WTC11 (cell line): Measurements from ENCODE around the gene OPRD1. TPM values are rescaled to one million over a fixed set of nuclear protein-coding genes. Genes with fewer than 3 reads are reported as not detected.

Experiments used
- ATAC-seq: fragments of 200-7000 bp; cut with Tn5 transposase; 2 replicates; pipeline ENCODE4 v1.10.0; 2021; ENCODE audit warnings: mild to moderate bottlenecking, moderate library complexity
- CTCF ChIA-PET: fragments of 300-600 bp; sonication (Branson Sonifier 250); formaldehyde crosslinking; loops from one replicate; lab custom pipeline; 2021; ENCODE audit warnings: antibody characterized with exemption; lab: Charles Lee
- POLR2A ChIA-PET: fragments of 350-600 bp; sonication (Branson Sonifier 250); formaldehyde crosslinking; loops from one replicate; lab custom pipeline; 2021; ENCODE audit warnings: antibody characterized with exemption; lab: Charles Lee
- DNase-seq: peaks from one replicate; pipeline ENCODE4 v3.0.0; 2021; ENCODE audit warnings: low spot score
- H3K27ac Mint-ChIP-seq: 2 replicates; pipeline ENCODE4 v1.8.0; 2021; ENCODE audit warnings: mixed read lengths
- H3K27me3 Mint-ChIP-seq: 2 replicates; pipeline ENCODE4 v1.8.0; 2021; ENCODE audit warnings: low read depth, mild to moderate bottlenecking, moderate library complexity, mixed read lengths
- H3K36me3 Mint-ChIP-seq: 2 replicates; pipeline ENCODE4 v1.8.0; 2021; ENCODE audit warnings: mixed read lengths
- H3K4me1 Mint-ChIP-seq: 2 replicates; pipeline ENCODE4 v1.8.0; 2022; ENCODE audit warnings: mixed read lengths
- H3K4me3 Mint-ChIP-seq: 2 replicates; pipeline ENCODE4 v1.8.0; 2021; ENCODE audit warnings: mild to moderate bottlenecking, moderate library complexity, mixed read lengths
- H3K9me3 Mint-ChIP-seq: 2 replicates; pipeline ENCODE4 v1.8.0; 2021; ENCODE audit warnings: mixed read lengths
- CREM ChIP-seq: sonication (generic); formaldehyde crosslinking; IDR thresholded peaks from 2 replicates; pipeline ENCODE4 v1.8.1; 2022; ENCODE audit warnings: mild to moderate bottlenecking, missing genetic modification reagents, moderate library complexity
- EMX1 ChIP-seq: fragments of 250-450 bp; sonication (Bioruptor Pico); IDR thresholded peaks from 2 replicates; pipeline ENCODE4 v1.8.0; 2021; ENCODE audit warnings: mild to moderate bottlenecking
- ETV6 ChIP-seq: sonication (generic); formaldehyde crosslinking; IDR thresholded peaks from 2 replicates; pipeline ENCODE4 v1.8.1; 2022; ENCODE audit warnings: mild to moderate bottlenecking, missing genetic modification reagents
- FOXK1 ChIP-seq: sonication (generic); formaldehyde crosslinking; IDR thresholded peaks from 2 replicates; pipeline ENCODE4 v1.8.0; 2022; ENCODE audit warnings: mild to moderate bottlenecking, moderate library complexity, missing genetic modification reagents
- HMGA2 ChIP-seq: fragments of 250-450 bp; sonication (Bioruptor Pico); IDR thresholded peaks from 2 replicates; pipeline ENCODE4 v1.4.0; 2021; ENCODE audit warnings: mild to moderate bottlenecking, moderate library complexity
- NFYB ChIP-seq: sonication (generic); formaldehyde crosslinking; conservative IDR thresholded peaks from 2 replicates; pipeline ENCODE4 v1.8.0; 2022; ENCODE audit warnings: low read depth, missing genetic modification reagents
- NR2C2 ChIP-seq: sonication (generic); formaldehyde crosslinking; IDR thresholded peaks from 2 replicates; pipeline ENCODE4 v1.8.0; 2022; ENCODE audit warnings: mild to moderate bottlenecking, missing genetic modification reagents
- SP1 ChIP-seq: sonication (generic); formaldehyde crosslinking; conservative IDR thresholded peaks from 2 replicates; pipeline ENCODE4 v1.8.1; 2022; ENCODE audit warnings: missing genetic modification reagents
- TEAD4 ChIP-seq: sonication (generic); formaldehyde crosslinking; IDR thresholded peaks from 2 replicates; pipeline ENCODE4 v1.8.0; 2022; ENCODE audit warnings: mild to moderate bottlenecking, missing genetic modification reagents
- ZBTB21 ChIP-seq: sonication (generic); formaldehyde crosslinking; IDR thresholded peaks from 2 replicates; pipeline ENCODE4 v1.8.1; 2023; ENCODE audit warnings: mild to moderate bottlenecking, missing genetic modification reagents, borderline replicate concordance
- ZNF121 ChIP-seq: sonication (generic); formaldehyde crosslinking; IDR thresholded peaks from 2 replicates; pipeline ENCODE4 v1.8.0; 2023; ENCODE audit warnings: missing genetic modification reagents
- ZNF317 ChIP-seq: sonication (generic); formaldehyde crosslinking; IDR thresholded peaks from 2 replicates; pipeline ENCODE4 v1.8.1; 2023; ENCODE audit warnings: low read depth, mild to moderate bottlenecking, moderate library complexity, missing genetic modification reagents, borderline replicate concordance
- ZNF396 ChIP-seq: fragments of 250-450 bp; sonication (Bioruptor Pico); IDR thresholded peaks from 2 replicates; pipeline ENCODE4 v1.8.0; 2021; ENCODE audit warnings: mild to moderate bottlenecking, moderate library complexity, borderline replicate concordance
- total RNA-seq: library from RNA; stranded (reverse); gene quantifications from 3 replicates; pipeline ENCODE4 v1.2.3, GENCODE V29; 2021
- TF ChIP-seq, protein P1 (sequence below): sonication (generic); formaldehyde crosslinking; IDR thresholded peaks from 2 replicates; pipeline ENCODE4 v1.8.0; 2022; ENCODE audit warnings: mild to moderate bottlenecking, missing genetic modification reagents
- TF ChIP-seq, protein P2 (sequence below): sonication (generic); formaldehyde crosslinking; IDR thresholded peaks from 2 replicates; pipeline ENCODE4 v1.8.1; 2022; ENCODE audit warnings: mild to moderate bottlenecking, moderate library complexity, missing genetic modification reagents
- TF ChIP-seq, protein P3 (sequence below): sonication (generic); formaldehyde crosslinking; IDR thresholded peaks from 2 replicates; pipeline ENCODE4 v1.8.0; 2022; ENCODE audit warnings: mild to moderate bottlenecking, missing genetic modification reagents
- TF ChIP-seq, protein P4 (sequence below): sonication (generic); formaldehyde crosslinking; IDR thresholded peaks from 2 replicates; pipeline ENCODE4 v1.8.1; 2023; ENCODE audit warnings: mild to moderate bottlenecking, missing genetic modification reagents, borderline replicate concordance
- TF ChIP-seq, protein P5 (sequence below): sonication (generic); formaldehyde crosslinking; IDR thresholded peaks from 2 replicates; pipeline ENCODE4 v1.8.1; 2023; ENCODE audit warnings: mild to moderate bottlenecking, missing genetic modification reagents, moderate library complexity
- TF ChIP-seq, protein P6 (sequence below): sonication (generic); formaldehyde crosslinking; IDR thresholded peaks from 2 replicates; pipeline ENCODE4 v1.8.0; 2022; ENCODE audit warnings: mild to moderate bottlenecking, missing genetic modification reagents
- TF ChIP-seq, protein P7 (sequence below): fragments of 250-450 bp; sonication (Bioruptor Pico); IDR thresholded peaks from 2 replicates; pipeline ENCODE4 v2.1.2; 2022; ENCODE audit warnings: mild to moderate bottlenecking, moderate library complexity

The OPRD1 gene
- total RNA-seq, 1 experiment from 2014 or later = 2.2 TPM

DNA sequence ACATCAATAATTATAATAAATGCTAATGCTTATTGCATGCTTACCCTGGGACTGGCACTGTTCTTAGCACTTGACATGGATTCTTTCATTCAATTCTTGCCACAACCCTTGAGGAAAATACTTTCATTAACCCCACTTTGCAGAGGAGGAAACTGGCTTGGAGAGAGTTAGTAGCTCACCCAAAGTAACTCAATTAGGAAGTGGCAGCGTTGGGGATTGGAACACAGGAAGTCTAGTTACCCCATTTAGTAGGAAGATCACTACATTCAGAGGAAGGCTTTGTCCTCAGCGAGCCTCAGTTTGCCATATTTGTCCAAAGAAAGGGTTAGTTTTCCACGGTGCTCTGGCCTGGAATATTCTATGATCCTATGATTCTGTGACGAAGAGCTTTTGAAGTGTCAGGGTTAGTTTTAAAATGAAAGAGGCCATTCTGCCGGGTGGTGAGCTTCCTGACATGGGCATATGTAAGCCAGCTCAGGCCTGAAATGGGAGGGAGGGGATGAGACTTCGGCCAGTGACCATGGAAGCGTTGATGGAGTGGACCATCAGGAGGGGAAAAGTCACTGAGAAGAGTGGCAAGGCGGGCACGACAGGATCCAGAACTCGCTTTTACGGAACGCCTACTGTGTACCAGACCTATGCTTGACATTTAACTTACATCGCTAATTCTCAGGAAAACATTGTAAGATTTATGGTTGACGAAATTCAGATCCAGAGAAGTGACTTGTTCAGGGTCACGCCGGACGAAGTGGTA is 74.2 kb downstream of the OPRD1 start:
- ATAC-seq (no peak), DNase-seq (no peak)
- ChIA-PET CTCF (interaction anchor here (0.5 to 0.9 kb wide), 4 partner anchors 9 to 149 kb away, joined by 3 to 4 read pairs (median 3); partner anchors contain the start of genes EPB41 and YTHDF2), POLR2A (interaction anchor here (1.0 to 1.1 kb wide), 2 partner anchors 28 to 238 kb away, joined by 3 read pairs; partner anchors contain the start of gene EPB41)
- H3K4me1 Mint-ChIP-seq = peaks cover 49% of the 10 kb centered on the region
- H3K36me3 Mint-ChIP-seq = no peaks in the 10 kb centered on the region
- peak overlapping the region; percentile 68 for H3K4me3 Mint-ChIP-seq
- peak overlapping the region; percentile 14 for H3K27ac Mint-ChIP-seq
- TF ChIP-seq ZNF396 (CRISPR knock-in tag) (no peak), NR2C2 (CRISPR knock-in tag) (no peak), ZNF317 (CRISPR knock-in tag) (no peak)
- H3K27me3 Mint-ChIP-seq = peaks cover 10% of the 10 kb centered on the region
- H3K9me3 Mint-ChIP-seq = no peaks in the 10 kb centered on the region

DNA sequence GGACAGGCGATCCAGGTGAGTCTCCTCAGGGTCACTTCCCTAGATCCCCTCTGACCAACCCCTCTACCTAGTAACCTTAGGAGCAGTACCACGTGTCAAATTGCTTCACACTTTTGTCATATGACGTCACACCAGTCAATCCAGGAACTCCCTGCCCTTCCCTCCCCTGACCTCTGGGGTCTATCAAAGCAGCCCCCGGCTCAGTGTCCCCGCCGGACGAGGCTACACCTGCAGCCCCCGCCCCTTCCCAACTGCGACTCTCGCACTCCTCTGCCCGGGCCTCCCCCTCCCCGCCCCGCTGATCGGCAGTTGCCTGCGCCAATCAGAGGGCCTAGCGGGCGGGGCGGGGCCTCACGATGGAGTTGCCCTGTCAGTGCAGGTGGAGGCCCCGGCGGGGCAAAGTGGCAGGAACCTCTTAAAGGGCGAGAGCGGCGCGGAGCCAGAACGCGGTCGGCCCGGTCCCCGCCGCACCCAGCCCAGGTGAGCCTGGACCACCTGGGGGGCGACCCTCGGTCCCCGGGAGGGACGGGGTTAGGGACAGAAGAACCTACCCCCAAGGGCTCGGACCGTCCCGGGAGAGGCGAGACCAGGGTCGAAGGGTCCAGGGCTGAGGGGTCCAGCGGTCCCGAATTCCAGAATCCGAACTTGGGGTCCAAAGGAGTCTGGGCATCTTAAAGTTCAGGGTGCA is 74.9 kb downstream of the OPRD1 start:
- Mint-ChIP-seq H3K27ac (0 out of 2 replicates have a peak overlapping the region, but pooled peaks have one; percentile 14), H3K27me3 (peaks cover 10% of the 10 kb centered on the region), H3K4me3 (peak overlapping the region; percentile 68), H3K9me3 (no peaks in the 10 kb centered on the region), H3K36me3 (no peaks in the 10 kb centered on the region), H3K4me1 (peaks cover 46% of the 10 kb centered on the region)
- ChIA-PET CTCF (interaction anchor here (0.5 to 2.2 kb wide), 7 partner anchors 9 to 316 kb away, joined by 3 to 22 read pairs (median 4); partner anchors contain the start of genes EPB41, TMEM200B and YTHDF2), POLR2A (interaction anchor here (1.0 to 1.1 kb wide), 2 partner anchors 27 to 237 kb away, joined by 3 read pairs; partner anchors contain the start of gene EPB41)
- DNase-seq (peak; percentile 93), ATAC-seq (peak; percentile 64)
- TF ChIP-seq, protein P1, sequence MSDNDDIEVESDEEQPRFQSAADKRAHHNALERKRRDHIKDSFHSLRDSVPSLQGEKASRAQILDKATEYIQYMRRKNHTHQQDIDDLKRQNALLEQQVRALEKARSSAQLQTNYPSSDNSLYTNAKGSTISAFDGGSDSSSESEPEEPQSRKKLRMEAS (CRISPR knock-in tag) = peak; percentile 64; the same call in 1 of the 2 replicates
- TF ChIP-seq ZBTB21 (CRISPR knock-in tag) (no peak), TEAD4 (no peak), ETV6 (CRISPR knock-in tag) (peak; percentile 51), NFYB (CRISPR knock-in tag) (peak; percentile 97), EMX1 (CRISPR knock-in tag) (no peak), ZNF121 (CRISPR knock-in tag) (peak; percentile 94), HMGA2 (CRISPR knock-in tag) (no peak), SP1 (CRISPR knock-in tag) (peak; percentile 85), FOXK1 (CRISPR knock-in tag) (peak; percentile 16; the same call in 1 of the 2 replicates), CREM (CRISPR knock-in tag) (peak; percentile 84; the same call in 1 of the 2 replicates)
- TF ChIP-seq, protein P2, sequence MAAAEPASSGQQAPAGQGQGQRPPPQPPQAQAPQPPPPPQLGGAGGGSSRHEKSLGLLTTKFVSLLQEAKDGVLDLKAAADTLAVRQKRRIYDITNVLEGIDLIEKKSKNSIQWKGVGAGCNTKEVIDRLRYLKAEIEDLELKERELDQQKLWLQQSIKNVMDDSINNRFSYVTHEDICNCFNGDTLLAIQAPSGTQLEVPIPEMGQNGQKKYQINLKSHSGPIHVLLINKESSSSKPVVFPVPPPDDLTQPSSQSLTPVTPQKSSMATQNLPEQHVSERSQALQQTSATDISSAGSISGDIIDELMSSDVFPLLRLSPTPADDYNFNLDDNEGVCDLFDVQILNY (CRISPR knock-in tag) = peak; percentile 53; the same call in 1 of the 2 replicates
- TF ChIP-seq, protein P3, sequence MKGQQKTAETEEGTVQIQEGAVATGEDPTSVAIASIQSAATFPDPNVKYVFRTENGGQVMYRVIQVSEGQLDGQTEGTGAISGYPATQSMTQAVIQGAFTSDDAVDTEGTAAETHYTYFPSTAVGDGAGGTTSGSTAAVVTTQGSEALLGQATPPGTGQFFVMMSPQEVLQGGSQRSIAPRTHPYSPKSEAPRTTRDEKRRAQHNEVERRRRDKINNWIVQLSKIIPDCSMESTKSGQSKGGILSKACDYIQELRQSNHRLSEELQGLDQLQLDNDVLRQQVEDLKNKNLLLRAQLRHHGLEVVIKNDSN (CRISPR knock-in tag) = peak; percentile 67; the same call in 1 of the 2 replicates
- TF ChIP-seq, protein P4, sequence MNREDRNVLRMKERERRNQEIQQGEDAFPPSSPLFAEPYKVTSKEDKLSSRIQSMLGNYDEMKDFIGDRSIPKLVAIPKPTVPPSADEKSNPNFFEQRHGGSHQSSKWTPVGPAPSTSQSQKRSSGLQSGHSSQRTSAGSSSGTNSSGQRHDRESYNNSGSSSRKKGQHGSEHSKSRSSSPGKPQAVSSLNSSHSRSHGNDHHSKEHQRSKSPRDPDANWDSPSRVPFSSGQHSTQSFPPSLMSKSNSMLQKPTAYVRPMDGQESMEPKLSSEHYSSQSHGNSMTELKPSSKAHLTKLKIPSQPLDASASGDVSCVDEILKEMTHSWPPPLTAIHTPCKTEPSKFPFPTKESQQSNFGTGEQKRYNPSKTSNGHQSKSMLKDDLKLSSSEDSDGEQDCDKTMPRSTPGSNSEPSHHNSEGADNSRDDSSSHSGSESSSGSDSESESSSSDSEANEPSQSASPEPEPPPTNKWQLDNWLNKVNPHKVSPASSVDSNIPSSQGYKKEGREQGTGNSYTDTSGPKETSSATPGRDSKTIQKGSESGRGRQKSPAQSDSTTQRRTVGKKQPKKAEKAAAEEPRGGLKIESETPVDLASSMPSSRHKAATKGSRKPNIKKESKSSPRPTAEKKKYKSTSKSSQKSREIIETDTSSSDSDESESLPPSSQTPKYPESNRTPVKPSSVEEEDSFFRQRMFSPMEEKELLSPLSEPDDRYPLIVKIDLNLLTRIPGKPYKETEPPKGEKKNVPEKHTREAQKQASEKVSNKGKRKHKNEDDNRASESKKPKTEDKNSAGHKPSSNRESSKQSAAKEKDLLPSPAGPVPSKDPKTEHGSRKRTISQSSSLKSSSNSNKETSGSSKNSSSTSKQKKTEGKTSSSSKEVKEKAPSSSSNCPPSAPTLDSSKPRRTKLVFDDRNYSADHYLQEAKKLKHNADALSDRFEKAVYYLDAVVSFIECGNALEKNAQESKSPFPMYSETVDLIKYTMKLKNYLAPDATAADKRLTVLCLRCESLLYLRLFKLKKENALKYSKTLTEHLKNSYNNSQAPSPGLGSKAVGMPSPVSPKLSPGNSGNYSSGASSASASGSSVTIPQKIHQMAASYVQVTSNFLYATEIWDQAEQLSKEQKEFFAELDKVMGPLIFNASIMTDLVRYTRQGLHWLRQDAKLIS (CRISPR knock-in tag) = no peak
- TF ChIP-seq, protein P5, sequence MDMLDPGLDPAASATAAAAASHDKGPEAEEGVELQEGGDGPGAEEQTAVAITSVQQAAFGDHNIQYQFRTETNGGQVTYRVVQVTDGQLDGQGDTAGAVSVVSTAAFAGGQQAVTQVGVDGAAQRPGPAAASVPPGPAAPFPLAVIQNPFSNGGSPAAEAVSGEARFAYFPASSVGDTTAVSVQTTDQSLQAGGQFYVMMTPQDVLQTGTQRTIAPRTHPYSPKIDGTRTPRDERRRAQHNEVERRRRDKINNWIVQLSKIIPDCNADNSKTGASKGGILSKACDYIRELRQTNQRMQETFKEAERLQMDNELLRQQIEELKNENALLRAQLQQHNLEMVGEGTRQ (CRISPR knock-in tag) = peak; percentile 37
- TF ChIP-seq, protein P6, sequence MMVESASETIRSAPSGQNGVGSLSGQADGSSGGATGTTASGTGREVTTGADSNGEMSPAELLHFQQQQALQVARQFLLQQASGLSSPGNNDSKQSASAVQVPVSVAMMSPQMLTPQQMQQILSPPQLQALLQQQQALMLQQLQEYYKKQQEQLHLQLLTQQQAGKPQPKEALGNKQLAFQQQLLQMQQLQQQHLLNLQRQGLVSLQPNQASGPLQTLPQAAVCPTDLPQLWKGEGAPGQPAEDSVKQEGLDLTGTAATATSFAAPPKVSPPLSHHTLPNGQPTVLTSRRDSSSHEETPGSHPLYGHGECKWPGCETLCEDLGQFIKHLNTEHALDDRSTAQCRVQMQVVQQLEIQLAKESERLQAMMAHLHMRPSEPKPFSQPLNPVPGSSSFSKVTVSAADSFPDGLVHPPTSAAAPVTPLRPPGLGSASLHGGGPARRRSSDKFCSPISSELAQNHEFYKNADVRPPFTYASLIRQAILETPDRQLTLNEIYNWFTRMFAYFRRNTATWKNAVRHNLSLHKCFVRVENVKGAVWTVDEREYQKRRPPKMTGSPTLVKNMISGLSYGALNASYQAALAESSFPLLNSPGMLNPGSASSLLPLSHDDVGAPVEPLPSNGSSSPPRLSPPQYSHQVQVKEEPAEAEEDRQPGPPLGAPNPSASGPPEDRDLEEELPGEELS (CRISPR knock-in tag) = peak; percentile 49; the same call in 1 of the 2 replicates
- TF ChIP-seq, protein P7, sequence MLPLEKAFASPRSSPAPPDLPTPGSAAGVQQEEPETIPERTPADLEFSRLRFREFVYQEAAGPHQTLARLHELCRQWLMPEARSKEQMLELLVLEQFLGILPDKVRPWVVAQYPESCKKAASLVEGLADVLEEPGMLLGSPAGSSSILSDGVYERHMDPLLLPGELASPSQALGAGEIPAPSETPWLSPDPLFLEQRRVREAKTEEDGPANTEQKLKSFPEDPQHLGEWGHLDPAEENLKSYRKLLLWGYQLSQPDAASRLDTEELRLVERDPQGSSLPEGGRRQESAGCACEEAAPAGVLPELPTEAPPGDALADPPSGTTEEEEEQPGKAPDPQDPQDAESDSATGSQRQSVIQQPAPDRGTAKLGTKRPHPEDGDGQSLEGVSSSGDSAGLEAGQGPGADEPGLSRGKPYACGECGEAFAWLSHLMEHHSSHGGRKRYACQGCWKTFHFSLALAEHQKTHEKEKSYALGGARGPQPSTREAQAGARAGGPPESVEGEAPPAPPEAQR (CRISPR knock-in tag) = no peak
